Measurements from ENCODE around the gene CFAP77.

The CFAP77 gene

DNA sequence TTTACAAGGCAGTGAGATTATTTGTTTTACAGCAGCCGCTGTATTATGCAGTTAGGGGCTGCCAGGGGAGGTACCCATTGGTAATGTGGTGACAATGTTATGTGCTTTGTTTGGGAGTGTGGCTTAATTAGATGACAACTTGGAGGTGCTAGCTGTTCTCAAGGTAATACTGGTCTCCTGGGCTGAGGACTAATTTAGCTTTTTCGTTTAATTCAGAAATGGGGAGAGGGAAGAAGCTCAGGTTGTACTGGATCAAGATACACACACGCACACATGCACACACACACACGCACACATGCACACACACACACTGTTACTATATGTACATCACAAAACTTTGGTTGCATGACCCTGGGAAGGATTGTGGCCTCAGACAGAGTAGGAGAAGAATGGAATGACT, 37.9 kb downstream of the CFAP77 start:
- TF ChIP-seq ZC3H10 (CRISPR knock-in tag; IDR thresholded peaks at IDR 0.05) (no peak), TCF4 (CRISPR knock-in tag; IDR thresholded peaks at IDR 0.05; ENCODE audit: borderline replicate concordance) (no peak), TSHZ2 (CRISPR knock-in tag; IDR thresholded peaks at IDR 0.05) (no peak), TOX (CRISPR knock-in tag; IDR thresholded peaks at IDR 0.05; ENCODE audit: borderline replicate concordance) (no peak), RARB (CRISPR knock-in tag; IDR thresholded peaks at IDR 0.05) (no peak), BACH2 (CRISPR knock-in tag; IDR thresholded peaks at IDR 0.05; ENCODE audit: borderline replicate concordance) (no peak), ESRRG (CRISPR knock-in tag; IDR thresholded peaks at IDR 0.05) (no peak), GLIS3 (CRISPR knock-in tag; IDR thresholded peaks at IDR 0.05) (no peak), ZFP3 (CRISPR knock-in tag; IDR thresholded peaks at IDR 0.05) (no peak)
- TF ChIP-seq, protein P1, sequence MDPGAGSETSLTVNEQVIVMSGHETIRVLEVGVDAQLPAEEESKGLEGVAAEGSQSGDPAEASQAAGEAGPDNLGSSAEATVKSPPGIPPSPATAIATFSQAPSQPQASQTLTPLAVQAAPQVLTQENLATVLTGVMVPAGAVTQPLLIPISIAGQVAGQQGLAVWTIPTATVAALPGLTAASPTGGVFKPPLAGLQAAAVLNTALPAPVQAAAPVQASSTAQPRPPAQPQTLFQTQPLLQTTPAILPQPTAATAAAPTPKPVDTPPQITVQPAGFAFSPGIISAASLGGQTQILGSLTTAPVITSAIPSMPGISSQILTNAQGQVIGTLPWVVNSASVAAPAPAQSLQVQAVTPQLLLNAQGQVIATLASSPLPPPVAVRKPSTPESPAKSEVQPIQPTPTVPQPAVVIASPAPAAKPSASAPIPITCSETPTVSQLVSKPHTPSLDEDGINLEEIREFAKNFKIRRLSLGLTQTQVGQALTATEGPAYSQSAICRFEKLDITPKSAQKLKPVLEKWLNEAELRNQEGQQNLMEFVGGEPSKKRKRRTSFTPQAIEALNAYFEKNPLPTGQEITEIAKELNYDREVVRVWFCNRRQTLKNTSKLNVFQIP (CRISPR knock-in tag; IDR thresholded peaks at IDR 0.05; ENCODE audit: borderline replicate concordance, low read depth) = no peak
- ATAC-seq = no peak

- no peak for TF ChIP-seq TSHZ2 (CRISPR knock-in tag; IDR thresholded peaks at IDR 0.05)
- no peak for ATAC-seq
These were observed 41.3 kb downstream of the CFAP77 start for GRCh38 chr9:132451276-132451675.

GRCh38 chr9:132456241-132456640, 46.2 kb downstream of the CFAP77 start:
- no peak for ATAC-seq

GRCh38 chr9:132457504-132458236, 47.7 kb downstream of the CFAP77 start:
- no peak for TF ChIP-seq ISL1 (CRISPR knock-in tag; IDR thresholded peaks at IDR 0.05)
- TF ChIP-seq, protein P2, sequence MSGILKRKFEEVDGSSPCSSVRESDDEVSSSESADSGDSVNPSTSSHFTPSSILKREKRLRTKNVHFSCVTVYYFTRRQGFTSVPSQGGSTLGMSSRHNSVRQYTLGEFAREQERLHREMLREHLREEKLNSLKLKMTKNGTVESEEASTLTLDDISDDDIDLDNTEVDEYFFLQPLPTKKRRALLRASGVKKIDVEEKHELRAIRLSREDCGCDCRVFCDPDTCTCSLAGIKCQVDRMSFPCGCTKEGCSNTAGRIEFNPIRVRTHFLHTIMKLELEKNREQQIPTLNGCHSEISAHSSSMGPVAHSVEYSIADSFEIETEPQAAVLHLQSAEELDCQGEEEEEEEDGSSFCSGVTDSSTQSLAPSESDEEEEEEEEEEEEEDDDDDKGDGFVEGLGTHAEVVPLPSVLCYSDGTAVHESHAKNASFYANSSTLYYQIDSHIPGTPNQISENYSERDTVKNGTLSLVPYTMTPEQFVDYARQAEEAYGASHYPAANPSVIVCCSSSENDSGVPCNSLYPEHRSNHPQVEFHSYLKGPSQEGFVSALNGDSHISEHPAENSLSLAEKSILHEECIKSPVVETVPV (CRISPR knock-in tag; IDR thresholded peaks at IDR 0.05) = no peak
- no peak for TF ChIP-seq RARB (CRISPR knock-in tag; IDR thresholded peaks at IDR 0.05)
- TF ChIP-seq, protein P3, sequence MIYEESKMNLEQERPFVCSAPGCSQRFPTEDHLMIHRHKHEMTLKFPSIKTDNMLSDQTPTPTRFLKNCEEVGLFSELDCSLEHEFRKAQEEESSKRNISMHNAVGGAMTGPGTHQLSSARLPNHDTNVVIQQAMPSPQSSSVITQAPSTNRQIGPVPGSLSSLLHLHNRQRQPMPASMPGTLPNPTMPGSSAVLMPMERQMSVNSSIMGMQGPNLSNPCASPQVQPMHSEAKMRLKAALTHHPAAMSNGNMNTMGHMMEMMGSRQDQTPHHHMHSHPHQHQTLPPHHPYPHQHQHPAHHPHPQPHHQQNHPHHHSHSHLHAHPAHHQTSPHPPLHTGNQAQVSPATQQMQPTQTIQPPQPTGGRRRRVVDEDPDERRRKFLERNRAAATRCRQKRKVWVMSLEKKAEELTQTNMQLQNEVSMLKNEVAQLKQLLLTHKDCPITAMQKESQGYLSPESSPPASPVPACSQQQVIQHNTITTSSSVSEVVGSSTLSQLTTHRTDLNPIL (CRISPR knock-in tag; IDR thresholded peaks at IDR 0.05; ENCODE audit: low read depth) = no peak
- TF ChIP-seq TCF4 (CRISPR knock-in tag; IDR thresholded peaks at IDR 0.05; ENCODE audit: borderline replicate concordance) = no peak
- TF ChIP-seq ZNF70 (CRISPR knock-in tag; IDR thresholded peaks at IDR 0.05) = no peak
- no peak for TF ChIP-seq CSDC2 (CRISPR knock-in tag; IDR thresholded peaks at IDR 0.05)
- TF ChIP-seq ZNF565 (CRISPR knock-in tag; conservative IDR thresholded peaks at IDR 0.05; ENCODE audit: low read depth) = no peak
- TF ChIP-seq ESRRG (CRISPR knock-in tag; IDR thresholded peaks at IDR 0.05) = no peak
- TF ChIP-seq SNAI2 (CRISPR knock-in tag; IDR thresholded peaks at IDR 0.05) = no peak
- no peak for TF ChIP-seq PPARA (CRISPR knock-in tag; IDR thresholded peaks at IDR 0.05; ENCODE audit: borderline replicate concordance)
- ATAC-seq = no peak

More at GRCh38 chr9:132456241-132456640, 46.2 kb downstream of the CFAP77 start:
- TF ChIP-seq ZFP3 (CRISPR knock-in tag; IDR thresholded peaks at IDR 0.05) (no peak), OSR1 (CRISPR knock-in tag; IDR thresholded peaks at IDR 0.05) (no peak), TCF4 (CRISPR knock-in tag; IDR thresholded peaks at IDR 0.05; ENCODE audit: borderline replicate concordance) (no peak), ZNF565 (CRISPR knock-in tag; conservative IDR thresholded peaks at IDR 0.05; ENCODE audit: low read depth) (no peak), ZC3H10 (CRISPR knock-in tag; IDR thresholded peaks at IDR 0.05) (no peak), PPARA (CRISPR knock-in tag; IDR thresholded peaks at IDR 0.05; ENCODE audit: borderline replicate concordance) (no peak)

All from SK-N-SH treated with all-trans-retinoic acid at 6 μM for 48 hours (cell line).